Measurements from ENCODE around the gene SELP.

SELP gene

DNA sequence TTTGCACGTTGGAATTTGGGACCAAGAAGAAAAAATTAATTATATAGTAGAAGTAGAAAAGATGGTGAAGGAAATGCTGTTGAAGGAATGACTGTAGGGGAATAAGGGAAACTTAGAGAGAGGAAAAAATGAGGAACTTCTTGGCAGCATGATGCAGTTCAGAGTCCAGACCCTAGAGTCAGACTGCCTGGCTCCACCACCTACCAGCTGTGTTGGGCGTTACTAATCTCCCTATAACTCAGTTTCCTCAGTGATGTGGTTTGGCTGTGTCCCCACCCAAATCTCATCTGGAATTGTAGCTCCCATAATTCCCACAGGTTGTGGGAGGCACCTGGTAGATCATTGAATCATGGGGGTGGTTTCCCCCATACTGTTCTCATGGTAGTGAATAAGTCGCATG is 1.3 kb upstream of the SELP start:
- Histone ChIP-seq H3K9me3 (ENCODE audit: control insufficient read depth, insufficient read depth, low read depth, low read length) (no peaks in the 10 kb centered on the region), H3K4me1 (ENCODE audit: control insufficient read depth, insufficient read depth, low read length) (no peaks in the 10 kb centered on the region), H3K4me3 (ENCODE audit: low read depth, low read length) (no peak overlapping the region), H3K36me3 (ENCODE audit: control insufficient read depth in 2 of 2, insufficient read depth in 1 of 2, low read length in 2 of 2) (no peaks in the 10 kb centered on the region), H3K27ac (ENCODE audit: extremely low read depth, low read depth, low read length) (no peak overlapping the region)
- ChIA-PET POLR2A (no interaction called here), CTCF (interaction anchor here (1.2 kb wide), 1 partner anchor 74 kb away, joined by 4 read pairs; no protein-coding TSS in a partner anchor)
- TF ChIP-seq ZSCAN30 (tag by site-specific recombination; IDR thresholded peaks at IDR 0.05) (no peak), FEZF1 (tag by site-specific recombination; IDR thresholded peaks at IDR 0.05) (no peak), ZNF248 (tag by site-specific recombination; IDR thresholded peaks at IDR 0.05) (no peak), ZBTB8A (tag by site-specific recombination; IDR thresholded peaks at IDR 0.05) (no peak)
- TF ChIP-seq, protein P1, sequence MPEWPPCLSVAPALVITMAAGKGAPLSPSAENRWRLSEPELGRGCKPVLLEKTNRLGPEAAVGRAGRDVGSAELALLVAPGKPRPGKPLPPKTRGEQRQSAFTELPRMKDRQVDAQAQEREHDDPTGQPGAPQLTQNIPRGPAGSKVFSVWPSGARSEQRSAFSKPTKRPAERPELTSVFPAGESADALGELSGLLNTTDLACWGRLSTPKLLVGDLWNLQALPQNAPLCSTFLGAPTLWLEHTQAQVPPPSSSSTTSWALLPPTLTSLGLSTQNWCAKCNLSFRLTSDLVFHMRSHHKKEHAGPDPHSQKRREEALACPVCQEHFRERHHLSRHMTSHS (tag by site-specific recombination; IDR thresholded peaks at IDR 0.05) = no peak

DNA sequence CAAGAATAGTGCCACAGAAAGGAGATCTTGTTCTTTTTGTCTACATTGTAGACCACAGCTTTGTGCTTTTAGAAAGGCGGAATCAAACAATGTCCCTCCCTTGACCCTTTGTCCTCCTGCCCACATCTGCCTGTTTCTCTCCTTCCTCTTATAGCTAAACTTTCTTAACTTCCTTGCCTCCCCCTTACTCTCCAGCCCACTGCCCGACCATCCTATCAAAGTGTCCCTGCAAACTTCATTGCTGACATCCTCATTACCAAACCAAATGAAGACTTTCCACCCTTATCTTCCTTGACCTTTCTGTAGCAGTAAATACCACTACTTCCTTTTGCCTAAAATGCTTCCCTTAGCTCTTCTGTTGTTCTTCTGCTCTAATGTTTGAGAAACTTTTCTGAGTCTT is 5.0 kb downstream of the SELP start:
- TF ChIP-seq, protein P2, sequence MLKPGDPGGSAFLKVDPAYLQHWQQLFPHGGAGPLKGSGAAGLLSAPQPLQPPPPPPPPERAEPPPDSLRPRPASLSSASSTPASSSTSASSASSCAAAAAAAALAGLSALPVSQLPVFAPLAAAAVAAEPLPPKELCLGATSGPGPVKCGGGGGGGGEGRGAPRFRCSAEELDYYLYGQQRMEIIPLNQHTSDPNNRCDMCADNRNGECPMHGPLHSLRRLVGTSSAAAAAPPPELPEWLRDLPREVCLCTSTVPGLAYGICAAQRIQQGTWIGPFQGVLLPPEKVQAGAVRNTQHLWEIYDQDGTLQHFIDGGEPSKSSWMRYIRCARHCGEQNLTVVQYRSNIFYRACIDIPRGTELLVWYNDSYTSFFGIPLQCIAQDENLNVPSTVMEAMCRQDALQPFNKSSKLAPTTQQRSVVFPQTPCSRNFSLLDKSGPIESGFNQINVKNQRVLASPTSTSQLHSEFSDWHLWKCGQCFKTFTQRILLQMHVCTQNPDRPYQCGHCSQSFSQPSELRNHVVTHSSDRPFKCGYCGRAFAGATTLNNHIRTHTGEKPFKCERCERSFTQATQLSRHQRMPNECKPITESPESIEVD (tag by site-specific recombination; IDR thresholded peaks at IDR 0.05) = no peak
- TF ChIP-seq, protein P3, sequence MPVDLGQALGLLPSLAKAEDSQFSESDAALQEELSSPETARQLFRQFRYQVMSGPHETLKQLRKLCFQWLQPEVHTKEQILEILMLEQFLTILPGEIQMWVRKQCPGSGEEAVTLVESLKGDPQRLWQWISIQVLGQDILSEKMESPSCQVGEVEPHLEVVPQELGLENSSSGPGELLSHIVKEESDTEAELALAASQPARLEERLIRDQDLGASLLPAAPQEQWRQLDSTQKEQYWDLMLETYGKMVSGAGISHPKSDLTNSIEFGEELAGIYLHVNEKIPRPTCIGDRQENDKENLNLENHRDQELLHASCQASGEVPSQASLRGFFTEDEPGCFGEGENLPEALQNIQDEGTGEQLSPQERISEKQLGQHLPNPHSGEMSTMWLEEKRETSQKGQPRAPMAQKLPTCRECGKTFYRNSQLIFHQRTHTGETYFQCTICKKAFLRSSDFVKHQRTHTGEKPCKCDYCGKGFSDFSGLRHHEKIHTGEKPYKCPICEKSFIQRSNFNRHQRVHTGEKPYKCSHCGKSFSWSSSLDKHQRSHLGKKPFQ (tag by site-specific recombination; IDR thresholded peaks at IDR 0.05) = no peak
- TF ChIP-seq ZNF112 (tag by site-specific recombination; IDR thresholded peaks at IDR 0.05) (no peak), IKZF3 (tag by site-specific recombination; IDR thresholded peaks at IDR 0.05) (no peak), ZNF391 (tag by site-specific recombination; IDR thresholded peaks at IDR 0.05; ENCODE audit: borderline replicate concordance, low read depth) (no peak), ZNF837 (tag by site-specific recombination; IDR thresholded peaks at IDR 0.05) (no peak), ZNF223 (tag by site-specific recombination; IDR thresholded peaks at IDR 0.05) (no peak), ZNF155 (tag by site-specific recombination; IDR thresholded peaks at IDR 0.05) (no peak), ZNF157 (tag by site-specific recombination; IDR thresholded peaks at IDR 0.05) (no peak), ZNF366 (tag by site-specific recombination; conservative IDR thresholded peaks at IDR 0.05) (no peak), OVOL3 (tag by site-specific recombination; IDR thresholded peaks at IDR 0.05) (no peak), ZFHX2 (tag by site-specific recombination; conservative IDR thresholded peaks at IDR 0.05) (no peak), ZNF585B (tag by site-specific recombination; IDR thresholded peaks at IDR 0.05) (no peak)
- TF ChIP-seq, protein P4, sequence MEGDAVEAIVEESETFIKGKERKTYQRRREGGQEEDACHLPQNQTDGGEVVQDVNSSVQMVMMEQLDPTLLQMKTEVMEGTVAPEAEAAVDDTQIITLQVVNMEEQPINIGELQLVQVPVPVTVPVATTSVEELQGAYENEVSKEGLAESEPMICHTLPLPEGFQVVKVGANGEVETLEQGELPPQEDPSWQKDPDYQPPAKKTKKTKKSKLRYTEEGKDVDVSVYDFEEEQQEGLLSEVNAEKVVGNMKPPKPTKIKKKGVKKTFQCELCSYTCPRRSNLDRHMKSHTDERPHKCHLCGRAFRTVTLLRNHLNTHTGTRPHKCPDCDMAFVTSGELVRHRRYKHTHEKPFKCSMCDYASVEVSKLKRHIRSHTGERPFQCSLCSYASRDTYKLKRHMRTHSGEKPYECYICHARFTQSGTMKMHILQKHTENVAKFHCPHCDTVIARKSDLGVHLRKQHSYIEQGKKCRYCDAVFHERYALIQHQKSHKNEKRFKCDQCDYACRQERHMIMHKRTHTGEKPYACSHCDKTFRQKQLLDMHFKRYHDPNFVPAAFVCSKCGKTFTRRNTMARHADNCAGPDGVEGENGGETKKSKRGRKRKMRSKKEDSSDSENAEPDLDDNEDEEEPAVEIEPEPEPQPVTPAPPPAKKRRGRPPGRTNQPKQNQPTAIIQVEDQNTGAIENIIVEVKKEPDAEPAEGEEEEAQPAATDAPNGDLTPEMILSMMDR (tag by site-specific recombination; IDR thresholded peaks at IDR 0.05) = no peak
- TF ChIP-seq, protein P5, sequence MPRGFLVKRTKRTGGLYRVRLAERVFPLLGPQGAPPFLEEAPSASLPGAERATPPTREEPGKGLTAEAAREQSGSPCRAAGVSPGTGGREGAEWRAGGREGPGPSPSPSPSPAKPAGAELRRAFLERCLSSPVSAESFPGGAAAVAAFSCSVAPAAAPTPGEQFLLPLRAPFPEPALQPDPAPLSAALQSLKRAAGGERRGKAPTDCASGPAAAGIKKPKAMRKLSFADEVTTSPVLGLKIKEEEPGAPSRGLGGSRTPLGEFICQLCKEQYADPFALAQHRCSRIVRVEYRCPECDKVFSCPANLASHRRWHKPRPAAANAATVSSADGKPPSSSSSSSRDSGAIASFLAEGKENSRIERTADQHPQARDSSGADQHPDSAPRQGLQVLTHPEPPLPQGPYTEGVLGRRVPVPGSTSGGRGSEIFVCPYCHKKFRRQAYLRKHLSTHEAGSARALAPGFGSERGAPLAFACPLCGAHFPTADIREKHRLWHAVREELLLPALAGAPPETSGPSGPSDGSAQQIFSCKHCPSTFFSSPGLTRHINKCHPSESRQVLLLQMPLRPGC (tag by site-specific recombination; IDR thresholded peaks at IDR 0.05) = no peak
- TF ChIP-seq, protein P6, sequence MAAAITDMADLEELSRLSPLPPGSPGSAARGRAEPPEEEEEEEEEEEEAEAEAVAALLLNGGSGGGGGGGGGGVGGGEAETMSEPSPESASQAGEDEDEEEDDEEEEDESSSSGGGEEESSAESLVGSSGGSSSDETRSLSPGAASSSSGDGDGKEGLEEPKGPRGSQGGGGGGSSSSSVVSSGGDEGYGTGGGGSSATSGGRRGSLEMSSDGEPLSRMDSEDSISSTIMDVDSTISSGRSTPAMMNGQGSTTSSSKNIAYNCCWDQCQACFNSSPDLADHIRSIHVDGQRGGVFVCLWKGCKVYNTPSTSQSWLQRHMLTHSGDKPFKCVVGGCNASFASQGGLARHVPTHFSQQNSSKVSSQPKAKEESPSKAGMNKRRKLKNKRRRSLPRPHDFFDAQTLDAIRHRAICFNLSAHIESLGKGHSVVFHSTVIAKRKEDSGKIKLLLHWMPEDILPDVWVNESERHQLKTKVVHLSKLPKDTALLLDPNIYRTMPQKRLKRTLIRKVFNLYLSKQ (tag by site-specific recombination; IDR thresholded peaks at IDR 0.05; ENCODE audit: borderline replicate concordance) = no peak
- TF ChIP-seq, protein P7, sequence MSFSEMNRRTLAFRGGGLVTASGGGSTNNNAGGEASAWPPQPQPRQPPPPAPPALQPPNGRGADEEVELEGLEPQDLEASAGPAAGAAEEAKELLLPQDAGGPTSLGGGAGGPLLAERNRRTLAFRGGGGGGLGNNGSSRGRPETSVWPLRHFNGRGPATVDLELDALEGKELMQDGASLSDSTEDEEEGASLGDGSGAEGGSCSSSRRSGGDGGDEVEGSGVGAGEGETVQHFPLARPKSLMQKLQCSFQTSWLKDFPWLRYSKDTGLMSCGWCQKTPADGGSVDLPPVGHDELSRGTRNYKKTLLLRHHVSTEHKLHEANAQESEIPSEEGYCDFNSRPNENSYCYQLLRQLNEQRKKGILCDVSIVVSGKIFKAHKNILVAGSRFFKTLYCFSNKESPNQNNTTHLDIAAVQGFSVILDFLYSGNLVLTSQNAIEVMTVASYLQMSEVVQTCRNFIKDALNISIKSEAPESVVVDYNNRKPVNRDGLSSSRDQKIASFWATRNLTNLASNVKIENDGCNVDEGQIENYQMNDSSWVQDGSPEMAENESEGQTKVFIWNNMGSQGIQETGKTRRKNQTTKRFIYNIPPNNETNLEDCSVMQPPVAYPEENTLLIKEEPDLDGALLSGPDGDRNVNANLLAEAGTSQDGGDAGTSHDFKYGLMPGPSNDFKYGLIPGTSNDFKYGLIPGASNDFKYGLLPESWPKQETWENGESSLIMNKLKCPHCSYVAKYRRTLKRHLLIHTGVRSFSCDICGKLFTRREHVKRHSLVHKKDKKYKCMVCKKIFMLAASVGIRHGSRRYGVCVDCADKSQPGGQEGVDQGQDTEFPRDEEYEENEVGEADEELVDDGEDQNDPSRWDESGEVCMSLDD (tag by site-specific recombination; IDR thresholded peaks at IDR 0.05) = no peak
- CTCF ChIA-PET = no interaction called here
- POLR2A ChIA-PET = no interaction called here
- Histone ChIP-seq H3K9me3 (ENCODE audit: control insufficient read depth, insufficient read depth, low read depth, low read length) (no peaks in the 10 kb centered on the region), H3K4me1 (ENCODE audit: control insufficient read depth, insufficient read depth, low read length) (no peaks in the 10 kb centered on the region), H3K4me3 (ENCODE audit: low read depth, low read length) (no peak overlapping the region), H3K36me3 (ENCODE audit: control insufficient read depth in 2 of 2, insufficient read depth in 1 of 2, low read length in 2 of 2) (no peaks in the 10 kb centered on the region), H3K27ac (ENCODE audit: extremely low read depth, low read depth, low read length) (no peak overlapping the region)

Measured in HEK293 (cell line).